D341Med (cell line): ENCODE data around the gene CAST.

Source experiments
- DNase-seq: peaks from one replicate; pipeline ENCODE4 v3.0.0; 2012; ENCODE audit warnings: low spot score

CAST gene

DNA sequence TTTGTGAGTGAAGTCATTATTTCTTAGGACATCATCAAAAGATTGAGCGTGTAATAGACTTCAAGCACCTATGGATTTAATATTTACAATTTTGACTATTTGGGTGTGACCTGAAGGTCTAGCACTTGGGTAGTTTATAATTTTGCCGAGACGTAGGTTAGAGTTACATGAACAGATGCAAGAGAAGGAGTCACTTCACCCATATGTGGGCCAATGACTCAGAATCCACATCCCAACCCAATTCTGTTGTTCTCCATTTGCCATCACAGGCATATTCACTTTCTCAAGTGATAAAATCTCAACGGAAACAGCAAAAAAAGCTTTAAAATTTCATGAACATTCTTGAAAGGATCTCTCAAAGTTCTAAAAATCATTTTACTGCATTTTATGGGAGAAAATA lies 157.6 kb downstream of the CAST start:
- DNase-seq = no peak

DNA sequence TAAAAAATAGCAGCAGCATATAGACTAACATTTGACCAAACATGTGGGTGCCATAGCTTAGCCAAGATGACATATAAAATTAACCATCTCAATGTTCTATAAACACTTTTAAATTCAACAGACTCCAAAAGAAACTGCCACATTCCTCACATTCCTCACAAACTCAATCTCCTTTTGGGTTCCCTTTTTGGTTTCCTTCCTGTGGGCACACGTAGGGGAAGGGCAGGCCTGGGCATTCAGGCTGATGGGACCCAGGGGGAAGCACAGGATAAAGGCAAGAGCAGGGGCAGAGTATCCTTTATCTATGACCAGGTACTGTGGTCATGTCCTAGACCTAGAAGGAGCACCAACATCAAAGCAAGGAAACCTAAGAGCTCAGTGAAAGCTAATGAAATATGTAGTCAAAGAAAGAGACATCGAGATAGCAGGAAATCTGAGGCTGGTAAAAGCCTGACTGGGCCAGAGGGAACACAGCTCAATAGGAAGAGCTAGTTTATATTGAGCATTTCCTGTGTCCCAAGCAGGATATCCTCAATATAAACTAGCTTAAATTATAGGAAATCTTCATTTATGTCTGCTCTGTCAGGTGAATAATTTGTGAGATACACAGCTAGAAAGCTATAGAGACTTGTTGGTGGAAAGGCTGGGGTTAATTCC lies 159.2 kb downstream of the CAST start:
- no peak for DNase-seq

DNA sequence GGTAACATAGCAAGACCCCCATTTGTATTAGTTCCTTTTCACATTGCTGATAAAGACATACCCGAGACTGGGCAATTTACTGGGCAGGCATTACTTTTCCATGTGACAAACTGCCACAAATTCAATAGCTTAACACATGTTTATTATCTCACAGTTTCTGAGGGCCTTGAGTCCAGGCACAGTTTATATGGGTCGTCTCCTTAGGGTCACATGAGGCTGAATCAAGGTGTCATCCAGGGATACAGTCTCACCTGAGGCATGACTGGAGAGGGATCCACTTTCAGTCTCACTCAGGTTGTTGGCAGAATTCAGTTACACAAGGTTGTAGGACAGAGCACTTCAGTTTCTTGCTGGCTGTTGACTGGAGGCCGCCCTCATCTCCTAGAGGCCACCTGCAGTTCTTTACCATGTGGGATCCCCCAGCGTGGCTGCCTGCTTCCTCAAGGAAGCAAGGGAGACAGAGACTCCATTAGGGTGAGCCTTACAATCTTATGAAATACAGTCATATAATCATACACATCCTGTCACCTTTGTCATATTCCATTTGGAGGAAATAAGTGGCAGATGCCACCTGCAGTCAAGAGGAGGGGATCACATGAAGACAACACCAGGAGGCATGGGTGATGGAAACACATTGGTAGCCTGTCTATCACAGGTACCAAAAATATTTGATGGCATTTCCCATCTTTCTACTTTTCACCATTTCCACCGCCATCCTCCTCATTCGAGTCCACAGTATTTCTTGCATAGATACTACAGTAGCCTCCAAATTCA lies 160.7 kb downstream of the CAST start:
- no peak for DNase-seq

DNA sequence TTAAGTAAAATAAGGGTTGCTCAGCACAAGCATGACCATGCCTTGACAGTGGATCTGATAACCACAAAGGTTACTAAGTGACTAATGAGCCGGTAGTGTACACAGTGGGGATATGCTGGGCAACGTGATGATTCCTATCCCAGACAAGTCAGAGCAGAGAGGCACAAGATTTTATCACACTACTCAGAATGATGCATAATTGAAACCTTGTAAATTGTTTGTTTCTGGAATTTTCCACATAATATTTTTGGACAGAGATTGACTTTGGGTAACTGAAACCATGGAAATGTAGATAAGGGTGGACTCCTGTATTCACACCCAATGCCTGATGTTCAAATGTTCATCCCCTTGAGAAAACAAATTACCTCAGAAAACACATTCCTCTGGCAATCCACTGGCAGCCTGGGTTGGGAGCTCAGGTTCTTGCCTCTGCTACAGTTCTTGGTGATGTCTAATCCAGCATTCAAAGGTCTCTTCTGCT lies 161.8 kb downstream of the CAST start:
- DNase-seq = no peak
